ENCODE measurements around the gene MAP3K4.

The MAP3K4 gene

GRCh38 chr6:161037873-161038228 lies 46.3 kb downstream of the MAP3K4 start:
- DNase-seq (ENCODE audit: low spot score): no peak

- no peak for DNase-seq (ENCODE audit: low spot score)
Observed at GRCh38 chr6:161038229-161039031, 46.9 kb downstream of the MAP3K4 start.

DNA sequence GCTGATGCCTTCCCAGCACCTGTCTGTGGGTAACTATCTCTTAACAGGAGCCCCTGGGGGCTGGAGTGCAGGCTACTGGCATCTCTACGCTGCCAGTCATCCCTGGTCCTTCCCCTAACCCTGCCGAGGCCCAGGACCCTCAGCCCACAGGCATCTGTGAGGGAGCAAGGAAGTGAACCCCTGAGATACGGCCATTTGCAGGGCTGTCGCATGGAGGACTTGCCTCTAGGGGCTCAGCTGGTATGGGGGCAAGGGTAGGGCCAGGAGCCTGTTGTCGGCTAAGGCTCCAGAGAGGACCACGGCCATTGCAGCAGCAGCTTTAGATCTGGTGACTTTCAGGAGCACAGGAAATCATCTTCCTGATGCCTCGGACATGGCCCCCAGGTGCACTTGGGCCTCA lies 49.7 kb downstream of the MAP3K4 start:
- DNase-seq (ENCODE audit: low spot score): no peak

- no peak for DNase-seq (ENCODE audit: low spot score)
Observed at GRCh38 chr6:161044335-161044734, 52.8 kb downstream of the MAP3K4 start.

GRCh38 chr6:161048641-161049040 lies 57.1 kb downstream of the MAP3K4 start:
- no peak for DNase-seq (ENCODE audit: low spot score)

DNA sequence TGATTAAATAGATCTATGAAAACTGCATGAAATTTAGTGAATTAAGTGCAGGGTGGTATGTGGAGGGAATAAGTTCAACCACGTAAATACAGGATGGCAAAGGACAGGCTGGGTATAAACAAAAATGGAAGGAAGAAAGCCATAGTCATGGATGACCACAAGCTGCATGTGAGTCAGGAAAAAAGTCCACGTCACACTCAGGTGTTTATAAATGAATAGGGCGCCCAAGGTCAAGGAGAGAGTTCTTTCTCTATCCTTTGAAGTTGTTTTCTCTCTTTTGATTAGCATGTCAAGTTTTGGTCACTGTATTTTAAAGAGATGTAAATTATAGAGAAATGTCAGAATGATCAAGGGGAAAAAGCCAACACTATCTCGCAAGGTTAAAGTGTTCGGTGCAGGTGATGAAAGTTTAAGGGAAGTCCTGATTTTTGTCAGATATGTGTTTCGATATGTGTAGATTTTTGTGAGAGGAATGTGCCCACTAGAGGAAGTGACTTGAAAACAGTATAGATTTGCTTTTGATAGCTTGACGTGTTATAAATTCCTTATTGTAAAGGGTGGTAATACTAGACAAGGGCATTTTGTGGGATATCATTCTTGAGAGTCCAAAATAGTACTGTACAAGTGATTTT lies 58.7 kb downstream of the MAP3K4 start:
- DNase-seq (ENCODE audit: low spot score): no peak

- no peak for DNase-seq (ENCODE audit: low spot score)
Observed at GRCh38 chr6:161053103-161053502, 61.5 kb downstream of the MAP3K4 start.

GRCh38 chr6:161054876-161055275 lies 63.3 kb downstream of the MAP3K4 start:
- DNase-seq (ENCODE audit: low spot score): no peak

DNA sequence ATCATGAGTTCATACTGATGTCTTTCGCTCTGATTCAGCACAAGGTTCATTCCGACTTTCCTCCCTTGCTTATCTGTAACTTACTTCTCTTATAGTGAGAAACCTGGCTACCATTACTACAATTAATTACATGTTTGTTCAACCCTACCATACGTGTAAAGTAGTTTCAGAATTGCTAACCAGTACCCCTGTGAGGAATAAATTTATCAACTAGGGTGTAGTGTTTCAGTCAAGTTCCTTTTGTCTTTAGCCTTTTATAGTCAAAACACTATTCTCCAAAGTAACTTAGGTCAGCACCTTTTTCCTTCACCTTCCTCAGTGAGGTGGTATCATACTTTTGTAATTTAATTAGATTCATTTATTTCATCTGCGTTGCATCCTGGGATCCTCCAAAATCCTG lies 64.9 kb downstream of the MAP3K4 start:
- no peak for DNase-seq (ENCODE audit: low spot score)

- no peak for DNase-seq (ENCODE audit: low spot score)
Observed at GRCh38 chr6:161057103-161058091, 65.8 kb downstream of the MAP3K4 start.

GRCh38 chr6:161058741-161059140 lies 67.2 kb downstream of the MAP3K4 start:
- no peak for DNase-seq (ENCODE audit: low spot score)

- DNase-seq (ENCODE audit: low spot score): no peak
Observed at GRCh38 chr6:161061576-161061975, 70.0 kb downstream of the MAP3K4 start.

- DNase-seq (ENCODE audit: low spot score): no peak
Observed at GRCh38 chr6:161064915-161065314, 73.3 kb downstream of the MAP3K4 start.

DNA sequence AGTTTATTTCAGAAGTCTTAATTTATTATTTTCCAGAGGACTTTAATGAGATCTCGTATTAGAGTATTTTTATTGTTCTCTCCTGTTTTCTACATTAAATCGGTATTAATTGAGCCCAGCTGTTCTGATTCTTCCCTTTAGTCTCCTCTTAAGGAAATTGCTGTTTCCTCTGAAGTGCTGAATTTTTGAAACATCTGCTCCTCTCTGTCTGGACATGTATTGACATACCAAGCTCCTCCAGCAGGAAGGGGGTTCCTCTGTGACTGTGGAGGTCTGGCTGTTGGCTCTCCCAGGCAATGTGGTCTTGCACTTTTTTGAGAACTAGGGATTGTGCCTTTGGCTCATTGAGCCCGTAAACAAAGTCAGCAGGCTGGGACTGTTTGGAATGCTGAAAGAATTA lies 74.9 kb downstream of the MAP3K4 start:
- DNase-seq (ENCODE audit: low spot score): no peak

DNA sequence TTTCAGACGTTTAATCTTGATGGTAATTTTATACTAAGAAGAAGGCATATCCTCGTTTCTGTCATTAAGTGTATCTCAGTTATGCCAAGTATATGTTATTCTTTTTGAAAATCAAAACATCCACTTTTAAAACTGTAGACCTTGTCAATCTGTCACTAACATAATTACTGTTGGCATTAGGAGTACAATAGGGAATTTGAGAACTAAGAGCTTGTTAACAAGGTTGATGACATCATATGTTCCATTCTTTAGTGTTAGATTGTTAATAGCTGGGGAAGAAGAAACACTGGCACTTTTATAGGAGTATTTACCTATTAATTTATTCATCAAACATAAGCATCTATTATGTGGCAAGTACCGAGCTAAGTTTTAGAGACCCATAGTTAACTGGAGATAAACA lies 76.2 kb downstream of the MAP3K4 start:
- no peak for DNase-seq (ENCODE audit: low spot score)

- no peak for DNase-seq (ENCODE audit: low spot score)
Observed at GRCh38 chr6:161068321-161068741, 76.8 kb downstream of the MAP3K4 start.

DNA sequence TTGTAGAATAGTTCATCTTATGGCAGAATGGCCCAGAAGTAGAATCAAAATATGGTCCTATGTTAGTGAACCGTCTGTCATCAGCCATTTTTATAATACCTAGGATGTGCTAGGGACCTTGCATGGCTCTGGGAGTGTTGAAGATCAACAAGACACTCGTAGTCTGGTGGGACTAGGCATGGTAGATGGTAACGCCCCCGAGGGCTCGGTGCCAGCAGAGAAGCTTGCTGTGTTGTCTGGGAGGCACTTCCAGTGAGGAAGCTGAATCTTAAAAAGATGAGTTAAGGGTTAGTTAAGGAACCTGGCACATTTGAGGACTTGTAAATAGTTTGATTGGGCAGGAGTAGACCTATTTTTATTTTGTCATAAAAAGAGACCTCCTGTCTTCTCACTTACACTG lies 82.4 kb downstream of the MAP3K4 start:
- no peak for DNase-seq (ENCODE audit: low spot score)

DNA sequence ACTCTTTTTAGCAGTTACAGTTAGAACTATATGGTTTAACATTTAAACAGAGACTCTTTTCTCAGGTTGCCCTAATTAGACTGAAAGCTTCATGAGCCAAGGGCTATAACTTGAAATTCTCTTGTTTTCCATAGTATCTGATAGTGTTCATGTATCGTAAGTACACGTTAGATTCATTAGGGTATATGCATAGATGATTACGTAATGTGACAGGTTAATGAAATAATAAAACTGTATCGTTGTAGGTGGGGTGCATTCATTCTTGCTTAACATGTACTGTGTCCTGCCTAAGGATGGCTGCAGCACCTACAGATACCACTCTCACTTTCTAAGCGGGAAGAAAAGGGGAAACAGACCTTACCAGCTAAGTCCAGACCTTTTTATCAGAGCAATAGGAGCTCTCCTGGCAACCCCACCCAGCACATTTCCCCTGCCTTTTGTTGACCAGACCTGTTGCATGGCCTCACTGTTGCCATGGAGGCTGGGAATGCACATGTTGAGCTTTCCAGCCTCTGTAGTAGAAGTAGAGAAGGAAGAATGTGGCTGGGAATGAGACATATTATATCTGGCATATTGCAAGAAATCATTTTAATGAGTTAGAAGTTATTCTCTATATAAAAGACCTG lies 83.0 kb downstream of the MAP3K4 start:
- peak; percentile 22 for DNase-seq (ENCODE audit: low spot score)

DNA sequence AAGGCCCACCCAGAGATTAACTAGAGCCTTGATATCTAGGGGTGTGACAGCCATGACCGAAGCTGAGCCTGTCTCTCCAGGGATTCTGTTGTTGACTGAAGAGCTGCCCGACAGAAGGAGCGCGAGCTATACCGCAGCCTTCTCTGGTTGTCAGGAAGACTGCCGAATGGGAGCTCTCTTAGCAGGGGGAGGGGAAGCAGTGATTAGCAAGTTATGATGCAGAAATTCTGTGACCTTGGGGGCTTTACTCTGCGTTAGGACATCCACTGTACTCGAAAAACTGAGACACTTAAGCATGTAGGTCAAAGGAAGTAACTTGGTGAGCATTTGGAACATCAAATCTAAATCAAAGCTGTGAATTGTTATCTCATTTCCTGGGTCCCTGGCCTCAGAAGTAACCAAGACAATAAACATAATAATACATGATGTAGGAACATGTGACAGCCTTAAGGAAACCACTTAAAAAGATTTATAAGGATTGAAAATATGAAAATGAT lies 84.7 kb downstream of the MAP3K4 start:
- no peak for DNase-seq (ENCODE audit: low spot score)

- no peak for DNase-seq (ENCODE audit: low spot score)
Observed at GRCh38 chr6:161079566-161080262, 88.1 kb downstream of the MAP3K4 start.

DNA sequence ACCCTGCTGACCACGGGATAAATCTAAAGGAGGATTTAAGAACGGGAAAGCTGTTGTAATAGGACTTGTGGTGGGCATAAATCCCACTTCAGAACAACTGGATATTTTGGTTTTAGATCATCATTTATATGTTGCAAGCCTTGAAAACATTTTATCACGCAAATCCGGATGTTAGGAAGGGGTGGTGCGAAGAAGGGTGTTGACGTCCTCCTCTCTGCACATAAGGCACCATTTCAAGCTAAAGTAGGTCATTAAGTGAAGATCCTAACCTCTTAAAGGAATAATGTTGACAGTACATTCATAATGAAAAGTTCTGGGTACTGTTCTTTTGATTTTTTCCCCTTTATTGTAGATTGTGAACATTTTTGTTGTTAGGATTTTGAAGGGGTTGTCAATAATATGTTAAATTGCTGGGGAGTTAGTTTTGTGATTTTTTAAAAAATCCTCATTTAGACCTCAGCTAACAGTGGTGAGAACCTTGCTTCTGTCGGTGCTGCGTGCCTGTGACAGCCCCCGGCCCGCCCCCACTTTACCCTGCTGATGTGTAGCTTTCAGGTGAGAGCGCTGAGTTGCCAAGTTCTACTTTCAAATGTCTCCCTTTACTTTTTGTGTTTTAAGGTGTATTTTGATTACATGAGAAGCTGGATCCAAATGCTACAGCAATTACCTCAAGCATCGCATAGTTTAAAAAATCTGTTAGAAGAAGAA lies 88.8 kb downstream of the MAP3K4 start:
- DNase-seq (ENCODE audit: low spot score): no peak
